ENCODE results near the gene GSTA4.
"Not testable (repeated sequence)": the region's sequence is repeated elsewhere in the genome, so short reads cannot be mapped to it uniquely, and the experiment has no call there.

GSTA4 gene

DNA sequence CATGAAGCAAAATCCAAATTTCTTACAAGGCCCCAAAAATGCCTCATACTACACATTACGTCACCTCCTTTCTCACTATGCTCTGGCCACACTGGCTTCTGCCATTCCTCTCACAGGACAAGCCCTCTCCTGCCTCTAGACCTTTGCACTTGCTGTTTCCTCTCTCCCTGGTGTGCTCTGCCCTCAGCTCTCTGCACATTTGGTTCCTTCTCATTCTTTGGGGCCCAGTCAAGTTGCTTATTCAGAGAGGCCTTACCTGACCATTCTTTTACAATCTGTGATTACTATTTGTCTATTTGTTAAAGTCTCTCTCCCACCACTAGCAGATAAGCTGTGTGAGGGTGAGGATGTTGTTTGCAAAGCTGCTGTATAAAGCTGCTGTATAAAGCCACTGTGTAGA is 15.4 kb upstream of the GSTA4 start:
- POLR2A ChIA-PET (ENCODE audit: low non-redundant PET): no interaction called here
- TF ChIP-seq, protein P1, sequence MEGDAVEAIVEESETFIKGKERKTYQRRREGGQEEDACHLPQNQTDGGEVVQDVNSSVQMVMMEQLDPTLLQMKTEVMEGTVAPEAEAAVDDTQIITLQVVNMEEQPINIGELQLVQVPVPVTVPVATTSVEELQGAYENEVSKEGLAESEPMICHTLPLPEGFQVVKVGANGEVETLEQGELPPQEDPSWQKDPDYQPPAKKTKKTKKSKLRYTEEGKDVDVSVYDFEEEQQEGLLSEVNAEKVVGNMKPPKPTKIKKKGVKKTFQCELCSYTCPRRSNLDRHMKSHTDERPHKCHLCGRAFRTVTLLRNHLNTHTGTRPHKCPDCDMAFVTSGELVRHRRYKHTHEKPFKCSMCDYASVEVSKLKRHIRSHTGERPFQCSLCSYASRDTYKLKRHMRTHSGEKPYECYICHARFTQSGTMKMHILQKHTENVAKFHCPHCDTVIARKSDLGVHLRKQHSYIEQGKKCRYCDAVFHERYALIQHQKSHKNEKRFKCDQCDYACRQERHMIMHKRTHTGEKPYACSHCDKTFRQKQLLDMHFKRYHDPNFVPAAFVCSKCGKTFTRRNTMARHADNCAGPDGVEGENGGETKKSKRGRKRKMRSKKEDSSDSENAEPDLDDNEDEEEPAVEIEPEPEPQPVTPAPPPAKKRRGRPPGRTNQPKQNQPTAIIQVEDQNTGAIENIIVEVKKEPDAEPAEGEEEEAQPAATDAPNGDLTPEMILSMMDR (conservative IDR thresholded peaks at IDR 0.05; ENCODE audit: low read depth): no peak
- no peak overlapping the region for H3K27ac ChIP-seq
- DNase-seq (ENCODE audit: low spot score): no peak
- CTCF ChIA-PET: no interaction called here

DNA sequence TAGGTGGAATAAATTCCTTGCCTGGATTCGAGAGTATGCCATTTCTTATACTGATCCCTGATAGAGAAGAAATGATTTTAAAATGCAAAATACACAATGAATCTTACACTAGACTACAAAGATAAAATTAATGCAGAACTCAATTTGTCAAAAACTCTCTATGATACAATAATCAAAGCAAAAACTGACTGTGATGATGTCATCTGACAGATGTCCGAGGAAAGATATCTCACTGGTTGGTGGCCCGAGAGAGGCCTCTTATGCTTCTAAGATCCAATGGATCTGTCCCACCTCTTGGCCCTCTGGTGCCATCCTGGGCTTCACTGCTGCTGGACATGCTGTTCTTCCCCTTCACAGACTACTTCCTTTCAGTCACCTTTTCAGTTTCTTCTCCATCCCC is 14.4 kb upstream of the GSTA4 start:
- CTCF ChIA-PET: interaction anchor here (0.7 kb wide), 1 partner anchor 553 kb away, joined by 4 read pairs; no protein-coding TSS in a partner anchor
- no peak overlapping the region for H3K27ac ChIP-seq
- POLR2A ChIA-PET (ENCODE audit: low non-redundant PET): no interaction called here
- no peak for DNase-seq (ENCODE audit: low spot score)
- TF ChIP-seq, protein P1 (conservative IDR thresholded peaks at IDR 0.05; ENCODE audit: low read depth): no peak

DNA sequence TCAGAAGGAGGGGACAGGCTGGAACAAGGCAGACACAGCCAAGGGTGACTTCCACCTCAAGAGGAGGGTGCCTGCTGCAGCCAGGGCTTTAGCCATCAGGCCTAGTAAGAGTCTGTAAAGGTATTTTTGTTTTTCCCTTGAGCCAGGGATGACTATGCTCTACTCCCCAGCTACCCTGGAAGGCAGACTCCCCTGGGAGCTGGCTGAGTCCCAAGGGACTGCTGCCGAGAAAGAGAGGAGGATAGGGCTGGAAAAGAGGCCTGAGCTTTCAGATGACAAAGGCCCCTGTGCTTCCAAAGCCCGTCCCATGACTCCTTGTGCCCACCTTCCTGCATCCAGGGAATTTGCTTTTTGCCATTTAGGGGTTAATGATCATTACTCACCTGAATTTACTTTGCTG is 14.0 kb upstream of the GSTA4 start:
- DNase-seq (ENCODE audit: low spot score): no peak
- POLR2A ChIA-PET (ENCODE audit: low non-redundant PET): no interaction called here
- CTCF ChIA-PET: no interaction called here

DNA sequence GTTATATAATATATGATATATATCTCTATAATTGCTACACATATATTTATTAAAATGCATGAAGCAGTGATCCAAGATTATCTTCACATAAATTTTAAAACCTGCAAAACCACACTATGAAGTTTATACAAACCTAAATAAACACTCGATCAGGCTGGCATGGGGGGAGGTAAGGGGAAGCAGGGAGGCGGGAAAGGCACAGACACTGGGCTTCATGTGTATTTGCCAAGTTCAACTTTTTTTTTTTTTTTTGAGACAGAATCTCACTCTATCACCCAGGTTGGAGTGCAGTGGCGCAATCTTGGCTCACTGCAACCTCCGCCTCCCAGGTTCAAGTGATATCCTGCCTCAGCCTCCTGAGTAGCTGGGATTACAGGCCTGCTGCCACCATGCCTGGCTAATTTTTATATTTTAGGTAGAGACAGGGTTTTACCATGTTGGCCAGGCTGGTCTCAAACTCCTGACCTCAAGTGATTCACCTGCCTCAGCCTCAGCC is 13.2 kb upstream of the GSTA4 start:
- DNase-seq (ENCODE audit: low spot score); POLR2A ChIA-PET (ENCODE audit: low non-redundant PET); H3K27ac ChIP-seq: not testable (repeated sequence)
- CTCF ChIA-PET: interaction anchor here (0.6 kb wide), 1 partner anchor 14 kb away, joined by 3 read pairs; no protein-coding TSS in a partner anchor

More for the DNA sequence above, 14.0 kb upstream of the GSTA4 start:
- TF ChIP-seq, protein P1 (conservative IDR thresholded peaks at IDR 0.05; ENCODE audit: low read depth): no peak
- no peak overlapping the region for H3K27ac ChIP-seq

DNA sequence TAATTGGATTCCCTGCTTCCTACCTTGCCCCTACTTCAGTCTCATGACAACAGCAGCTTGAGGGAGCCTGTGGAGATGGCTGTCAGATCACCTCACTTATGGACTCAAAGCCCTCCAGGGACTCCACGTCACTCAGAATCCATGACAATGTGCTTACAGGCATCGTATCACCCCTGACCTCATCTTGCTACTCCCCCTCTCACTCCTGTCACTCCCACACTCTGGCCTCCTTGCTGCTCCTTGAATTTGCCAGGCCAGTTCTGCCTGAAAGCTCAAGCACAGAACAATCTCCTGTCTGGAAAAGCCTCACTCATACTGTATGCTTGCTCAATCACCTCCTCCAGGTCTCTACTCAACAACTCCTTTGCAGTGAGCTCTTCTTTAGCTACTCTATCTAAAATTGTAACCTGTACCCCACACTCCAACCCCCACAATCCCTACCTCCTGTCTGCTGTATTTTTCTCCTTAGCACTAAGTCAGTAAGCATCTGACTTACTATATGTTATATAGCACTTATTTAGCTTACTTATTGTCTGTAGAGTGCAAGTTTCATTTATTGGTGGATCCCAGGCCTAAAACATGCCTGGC is 10.7 kb upstream of the GSTA4 start:
- POLR2A ChIA-PET (ENCODE audit: low non-redundant PET): no interaction called here
- TF ChIP-seq, protein P1 (conservative IDR thresholded peaks at IDR 0.05; ENCODE audit: low read depth): no peak
- CTCF ChIA-PET: no interaction called here
- no peak overlapping the region for H3K27ac ChIP-seq
- no peak for DNase-seq (ENCODE audit: low spot score)

DNA sequence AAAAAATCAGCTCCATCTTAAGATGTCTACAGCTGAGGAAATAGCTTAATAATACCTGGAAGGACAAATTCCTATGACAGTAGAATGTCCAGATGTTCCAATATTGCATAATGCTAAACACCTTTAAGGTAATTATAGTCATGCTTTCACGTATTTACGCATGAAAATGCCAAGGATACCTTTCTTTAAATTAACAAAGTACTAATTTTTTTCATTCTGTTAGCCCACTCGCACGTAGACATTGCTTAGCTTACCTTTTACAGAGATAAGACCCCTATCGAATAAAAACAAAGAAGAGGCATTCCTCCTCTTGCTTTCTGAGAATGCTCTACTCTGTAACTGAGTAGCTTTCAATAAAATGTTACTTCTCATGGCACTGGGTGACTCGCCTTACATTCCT is 4.4 kb upstream of the GSTA4 start:
- CTCF ChIA-PET: interaction anchor here (0.6 kb wide), 1 partner anchor 729 kb away, joined by 3 read pairs; no protein-coding TSS in a partner anchor
- no peak for DNase-seq (ENCODE audit: low spot score)
- POLR2A ChIA-PET (ENCODE audit: low non-redundant PET): no interaction called here
- H3K27ac ChIP-seq: no peak overlapping the region
- TF ChIP-seq, protein P1 (conservative IDR thresholded peaks at IDR 0.05; ENCODE audit: low read depth): no peak

DNA sequence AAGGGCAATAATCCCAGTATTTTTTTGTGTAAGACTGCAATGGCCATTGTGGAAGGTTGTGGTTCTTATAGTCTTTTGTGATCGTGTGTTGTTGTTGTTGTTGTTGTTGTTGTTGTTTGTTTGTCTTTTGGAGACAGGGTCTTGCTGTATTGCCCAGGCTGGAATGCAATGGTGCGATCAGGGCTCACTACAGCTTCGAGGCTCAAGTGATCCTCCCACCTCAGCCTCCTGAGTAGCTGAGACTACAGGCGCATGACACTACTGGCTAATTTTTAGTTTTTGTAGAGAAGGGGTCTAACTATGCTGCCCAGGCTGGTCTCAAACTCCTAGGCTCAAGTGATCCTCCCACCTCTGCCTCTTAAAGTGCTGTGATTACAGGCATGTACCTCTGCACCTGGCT is 3.5 kb upstream of the GSTA4 start:
- POLR2A ChIA-PET (ENCODE audit: low non-redundant PET): no interaction called here
- H3K27ac ChIP-seq: no peak overlapping the region

More for the DNA sequence above, 3.5 kb upstream of the GSTA4 start:
- CTCF ChIA-PET: interaction anchor here (0.6 to 1.2 kb wide), 2 partner anchors 8 to 730 kb away, joined by 3 to 5 read pairs; no protein-coding TSS in a partner anchor
- TF ChIP-seq, protein P1 (conservative IDR thresholded peaks at IDR 0.05; ENCODE audit: low read depth): no peak
- DNase-seq (ENCODE audit: low spot score): no peak

Data from RWPE1 (cell line).